NAMALWA (cell line): Measurements from ENCODE around the gene IER2.
"Not testable (repeated sequence)": the region's sequence is repeated elsewhere in the genome, so short reads cannot be mapped to it uniquely, and the experiment has no call there.

Experiments used
- DNase-seq: peaks from one replicate; pipeline ENCODE4 v3.0.0-alpha.2; 2015; ENCODE audit warnings: low spot score

The IER2 gene

DNA sequence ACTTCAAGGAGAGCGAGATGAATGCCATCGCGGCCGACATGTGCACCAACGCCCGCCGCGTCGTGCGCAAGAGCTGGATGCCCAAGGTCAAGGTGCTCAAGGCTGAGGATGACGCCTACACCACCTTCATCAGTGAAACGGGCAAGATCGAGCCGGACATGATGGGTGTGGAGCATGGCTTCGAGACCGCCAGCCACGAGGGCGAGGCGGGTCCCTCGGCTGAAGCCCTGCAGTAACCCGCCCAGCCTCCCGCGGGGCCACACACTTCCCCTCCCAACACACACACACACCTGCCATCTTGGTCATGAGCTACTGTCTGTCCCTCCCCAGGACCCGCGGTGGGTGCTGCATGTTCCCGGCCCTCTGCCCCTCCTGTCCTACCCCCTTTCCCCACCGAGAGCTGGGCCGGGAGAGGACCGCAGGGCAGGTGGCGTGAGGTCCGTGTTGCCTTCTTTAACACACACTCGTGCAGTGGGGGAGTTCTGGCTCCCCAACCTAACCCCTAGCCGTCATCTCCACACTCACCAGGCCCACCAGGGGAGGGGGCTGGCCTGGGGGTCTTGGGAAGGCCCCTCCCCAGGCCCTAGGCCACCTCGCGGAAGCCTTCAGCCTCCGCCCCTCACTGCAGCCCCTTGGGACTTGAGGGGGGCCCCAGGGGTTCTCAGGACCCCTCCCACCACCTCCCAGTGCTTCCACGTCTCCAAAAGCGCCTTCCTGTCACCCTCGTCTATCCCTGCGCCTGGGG, 11.9 kb upstream of the IER2 start:
- DNase-seq = no peak

DNA sequence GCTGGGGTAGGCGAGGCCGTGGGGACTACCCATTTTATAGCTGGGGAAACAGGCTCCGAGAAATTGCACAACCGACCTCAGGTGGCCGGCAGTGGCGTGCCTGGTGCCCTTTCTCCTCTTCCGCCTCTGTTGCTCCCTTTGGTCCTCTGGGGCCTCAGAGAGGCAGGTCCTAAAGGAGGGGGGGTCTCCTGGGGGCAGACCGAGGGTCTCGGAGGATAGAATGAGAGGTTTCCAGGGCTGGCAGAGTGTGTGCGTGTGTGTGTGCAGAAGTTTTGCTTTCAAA, 11.4 kb upstream of the IER2 start:
- DNase-seq = no peak

GRCh38 chr19:13139633-13140311, 10.4 kb upstream of the IER2 start:
- DNase-seq = no peak

- no peak for DNase-seq
Measured at GRCh38 chr19:13146763-13147563, 3.2 kb upstream of the IER2 start.

DNA sequence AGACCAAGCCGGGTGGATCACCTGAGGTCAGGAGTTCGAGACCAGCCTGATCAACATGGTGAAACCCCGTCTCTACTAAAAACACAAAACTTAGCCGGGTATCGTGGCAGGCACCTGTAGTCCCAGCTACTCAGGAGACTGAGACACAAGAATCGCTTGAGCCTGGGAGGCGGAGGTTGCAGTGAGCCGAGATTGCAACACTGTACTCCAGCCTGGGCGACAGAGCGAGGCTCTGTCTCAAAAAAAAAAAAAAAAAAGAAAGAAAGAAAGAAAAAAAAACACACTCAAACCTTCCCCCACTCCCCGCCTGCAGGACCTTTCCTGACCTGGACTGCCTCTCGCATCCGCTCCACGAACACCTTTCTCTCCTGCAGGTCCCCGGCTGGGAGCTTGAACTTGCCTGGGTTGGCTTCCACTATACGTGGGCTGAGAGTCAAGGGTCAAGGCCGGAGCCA, 1.0 kb upstream of the IER2 start:
- not testable (repeated sequence) for DNase-seq

DNA sequence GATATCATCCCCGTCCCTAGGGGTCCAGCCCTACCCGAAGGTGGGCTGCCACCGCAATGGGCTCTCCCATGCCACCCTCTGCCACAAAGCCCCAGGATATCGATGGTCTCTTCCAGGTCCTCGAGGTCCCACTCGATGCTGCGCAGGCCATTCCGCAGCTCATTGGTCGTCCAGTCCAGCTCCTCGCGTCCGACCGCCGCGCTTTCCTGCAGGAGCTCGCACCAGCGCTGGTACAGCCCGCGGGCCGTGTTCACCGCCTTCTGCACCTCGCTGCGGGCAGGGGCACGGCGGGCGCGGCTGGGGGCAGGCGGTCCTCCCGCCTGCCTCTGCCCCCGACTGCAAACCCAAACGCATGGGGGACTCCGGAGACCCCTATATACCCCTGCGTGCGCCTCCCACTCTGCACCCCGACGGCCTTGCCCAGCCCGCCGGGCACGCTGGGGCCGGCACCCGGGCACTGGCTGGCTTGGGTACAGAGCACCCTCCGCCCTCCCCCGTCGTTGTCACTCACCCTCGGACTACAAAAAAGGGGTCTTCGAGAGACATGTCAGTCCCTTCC, 504 bp upstream of the IER2 start:
- no peak for DNase-seq

DNA sequence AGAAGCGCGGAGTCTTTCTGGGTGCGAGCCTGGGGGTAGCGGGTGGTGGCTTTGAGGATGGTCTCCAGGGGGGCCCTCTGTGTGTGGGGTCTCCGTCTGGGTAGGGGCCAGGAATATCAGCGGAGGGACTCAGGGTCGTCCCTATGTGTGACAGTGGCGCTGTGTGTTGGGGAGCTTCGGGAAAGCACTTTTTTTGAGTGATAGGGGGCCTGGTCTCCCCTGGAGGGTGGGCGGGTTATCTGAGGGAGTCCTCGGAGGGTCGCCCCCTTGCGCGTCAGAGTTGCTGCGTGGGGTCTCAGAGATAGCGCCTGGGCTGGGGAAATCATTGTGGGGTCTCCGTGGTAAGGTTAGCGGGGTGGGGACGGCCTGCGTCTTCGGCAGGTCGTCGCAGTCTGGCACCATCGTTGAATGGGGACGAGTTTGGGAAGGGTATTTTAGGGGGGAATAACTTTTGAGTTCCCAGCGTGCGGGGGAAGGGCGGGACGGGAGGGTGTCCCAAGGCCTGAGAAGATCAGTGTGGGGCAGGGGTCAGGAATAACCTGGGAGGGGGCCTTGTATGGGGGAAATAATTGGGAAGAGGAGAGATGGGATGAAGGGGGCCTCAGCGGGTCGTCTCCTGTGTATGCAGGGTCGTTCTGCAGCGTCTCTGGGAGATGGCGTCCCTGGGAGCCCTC, 857 bp downstream of the IER2 start:
- peak; percentile 49 for DNase-seq

GRCh38 chr19:13151605-13152355, 1.6 kb downstream of the IER2 start:
- DNase-seq = peak; percentile 96

- no peak for DNase-seq
Measured at GRCh38 chr19:13152356-13152973, 2.3 kb downstream of the IER2 start.

- DNase-seq = peak; percentile 97
Measured at GRCh38 chr19:13152974-13153568, 2.9 kb downstream of the IER2 start.

- no peak for DNase-seq
Measured at GRCh38 chr19:13153569-13154240, 3.5 kb downstream of the IER2 start.

DNA sequence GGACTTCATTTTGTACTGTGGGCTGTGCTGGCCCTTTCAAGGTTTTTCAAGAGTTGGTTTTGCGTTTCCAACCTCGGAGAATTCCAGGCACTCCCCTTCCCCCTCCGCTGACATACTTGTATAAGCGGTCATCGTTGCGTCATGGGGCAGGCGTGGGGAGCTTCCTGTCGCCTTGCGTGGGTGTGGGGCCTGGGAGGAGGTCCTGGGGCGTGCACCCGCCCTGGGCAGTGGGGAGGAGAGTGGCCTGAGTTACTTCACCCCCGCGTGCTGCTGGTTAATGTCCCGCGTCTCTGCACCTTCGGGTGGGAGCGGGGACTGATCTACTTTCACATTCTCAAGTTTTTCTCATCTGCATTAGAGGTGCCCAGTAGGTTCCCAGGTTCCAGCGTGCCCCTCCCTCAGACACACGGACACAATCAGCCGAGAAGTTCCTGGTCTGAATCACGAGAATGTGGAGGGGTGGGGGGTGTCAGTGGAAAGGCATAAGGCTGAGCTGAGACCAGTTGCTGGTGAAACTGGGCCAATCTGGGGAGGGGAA, 4.1 kb downstream of the IER2 start:
- DNase-seq = peak; percentile 71

GRCh38 chr19:13154911-13155471, 4.8 kb downstream of the IER2 start:
- peak; percentile 88 for DNase-seq

DNA sequence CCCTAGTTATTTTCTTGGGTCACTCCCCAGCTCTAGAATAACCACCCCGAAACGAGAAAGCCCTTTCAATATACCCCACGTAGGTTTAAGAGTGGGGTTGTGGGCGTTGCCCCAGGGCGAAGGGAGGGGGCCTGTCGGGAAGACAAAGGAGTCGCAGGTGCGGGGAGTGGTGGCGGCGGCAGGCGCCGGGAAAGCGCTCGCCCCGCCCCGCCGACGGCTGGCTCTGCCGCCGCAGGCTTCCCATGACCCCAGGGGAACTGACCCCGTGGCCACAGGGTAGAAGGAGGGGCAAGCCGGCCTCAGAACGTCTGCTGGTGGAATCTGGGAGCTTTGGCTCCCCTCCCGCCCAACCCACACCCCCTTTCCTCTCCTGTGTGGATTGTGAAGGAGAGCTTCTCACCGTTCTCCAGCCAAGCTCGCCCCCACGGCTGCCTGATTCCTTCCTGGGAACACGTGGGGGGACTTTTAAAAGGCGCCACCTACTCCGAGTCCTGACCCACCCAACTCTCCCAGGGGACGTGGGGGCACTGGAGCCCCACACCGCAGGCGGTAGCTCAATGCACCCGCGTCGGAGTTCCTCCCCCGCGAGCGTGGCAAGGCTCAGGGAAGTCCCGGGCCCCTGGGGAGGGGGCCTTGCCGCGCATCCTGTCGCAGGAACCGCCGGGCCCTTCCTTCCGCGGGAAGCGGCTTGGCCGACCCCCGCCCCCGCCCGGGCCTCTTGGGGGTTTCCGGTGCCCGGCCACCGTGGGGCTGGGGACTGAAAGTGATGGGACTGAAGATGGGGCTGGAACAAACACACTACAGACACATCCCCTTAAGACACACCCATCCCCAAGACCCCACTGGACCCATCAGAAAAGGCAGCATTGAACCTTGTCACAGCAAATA, 5.5 kb downstream of the IER2 start:
- DNase-seq = peak; percentile 81

DNA sequence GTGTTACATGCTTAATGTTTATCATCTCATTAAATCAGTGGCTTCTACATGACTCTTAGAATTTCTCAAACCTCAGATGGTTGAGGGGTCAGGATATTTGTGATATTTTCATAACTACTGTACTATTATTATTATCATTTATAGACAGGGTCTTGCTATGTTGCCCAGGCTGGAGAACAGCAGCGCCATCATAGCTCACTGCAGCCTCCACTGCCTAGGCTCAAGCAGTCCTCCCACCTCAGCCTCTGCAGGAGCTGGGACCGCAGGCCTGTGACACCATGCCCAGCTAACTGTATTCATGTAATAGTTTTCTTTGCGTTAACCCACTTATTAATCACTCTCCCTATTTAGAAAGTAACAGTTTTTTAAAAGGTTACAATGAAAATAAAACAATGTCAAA, 9.5 kb downstream of the IER2 start:
- no peak for DNase-seq

DNA sequence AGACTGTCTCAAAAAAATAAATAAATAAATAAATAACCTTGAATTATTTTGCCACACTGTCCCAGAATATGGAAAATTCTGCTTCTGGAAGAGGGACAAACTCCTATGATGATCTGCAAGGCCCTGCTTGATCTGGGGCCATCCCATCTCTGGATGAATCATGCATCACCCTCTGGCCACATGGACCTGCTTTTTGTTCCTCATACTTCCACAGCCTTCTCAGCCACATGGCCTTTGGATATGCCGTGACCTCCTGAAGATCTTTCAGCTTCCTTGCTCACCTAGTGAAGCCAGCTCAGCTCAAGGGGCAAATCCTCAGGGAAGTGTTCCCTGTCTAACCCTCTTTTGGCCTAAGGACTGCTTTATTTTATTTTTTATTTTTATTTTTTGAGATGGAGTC, 10.3 kb downstream of the IER2 start:
- DNase-seq = no peak

DNA sequence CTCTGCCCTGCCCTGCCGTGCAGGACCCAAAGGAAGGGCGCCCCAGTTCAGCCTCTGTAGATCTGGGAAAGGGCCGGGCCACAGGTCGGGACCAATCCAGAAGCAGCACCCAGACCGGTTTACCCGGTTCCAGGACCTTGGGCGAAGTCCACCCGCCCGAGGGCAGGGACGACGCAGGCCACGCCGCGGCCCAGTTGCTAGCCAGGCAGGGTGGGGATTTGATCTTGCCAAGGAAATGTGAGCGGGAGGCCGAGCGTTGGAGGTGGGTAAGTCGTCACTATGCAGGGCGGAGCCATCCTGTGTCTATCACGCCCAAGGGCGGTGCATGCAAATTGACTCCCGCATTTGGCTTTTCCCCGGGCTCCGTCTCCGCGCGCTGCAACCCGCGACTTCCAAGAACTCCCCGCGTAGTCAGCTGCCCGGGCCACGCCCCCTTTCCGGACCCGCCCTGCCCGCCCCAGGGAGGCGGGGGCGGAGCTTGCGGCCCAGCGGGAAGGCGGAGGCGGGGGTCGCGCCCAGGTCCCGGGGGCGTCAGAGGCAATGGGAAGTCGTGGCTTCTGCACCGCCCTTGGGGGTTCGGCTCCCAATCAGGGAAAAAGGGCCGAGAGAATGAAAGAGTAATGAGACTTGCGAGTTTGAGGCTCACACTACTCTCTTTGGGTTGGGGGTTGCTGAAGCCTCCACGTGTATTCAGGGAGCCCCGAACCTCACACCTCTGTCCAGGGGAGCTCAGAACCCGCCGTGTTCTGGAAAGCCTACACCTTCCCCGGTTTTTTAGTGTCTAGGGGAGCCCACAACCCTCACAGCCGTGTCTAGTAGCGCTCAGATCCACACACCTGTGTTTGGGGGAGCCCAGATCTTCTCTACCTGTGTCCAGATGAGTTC, 12.8 kb downstream of the IER2 start:
- DNase-seq = peak; percentile 78
